Muscle layer of duodenum (tissue), 2 donors: Measurements from ENCODE around the gene PTPRD.

Experiments
- H3K27ac ChIP-seq: one replicate; pipeline ENCODE4 v1.7.0; 2013; ENCODE audit warnings: mild to moderate bottlenecking, low read length
- H3K27me3 ChIP-seq: one replicate; pipeline ENCODE4 v1.7.0; 2013; ENCODE audit warnings: low read depth, mild to moderate bottlenecking, control low read depth, low read length
- H3K36me3 ChIP-seq, 2 donors: one replicate each; pipeline ENCODE4 v1.7.0; 2013; ENCODE audit warnings: low read length in 2 of 2, control low read depth in 1 of 2, mild to moderate bottlenecking in 1 of 2; ENCODE audit not compliant: insufficient read depth in 2 of 2, control insufficient read depth in 1 of 2
- H3K4me1 ChIP-seq, 2 donors: one replicate each; pipeline ENCODE4 v1.7.0; 2013; ENCODE audit warnings: low read length in 2 of 2, mild to moderate bottlenecking in 2 of 2, control low read depth in 1 of 2, moderate library complexity in 1 of 2; ENCODE audit not compliant: insufficient read depth in 2 of 2, control insufficient read depth in 1 of 2
- H3K4me3 ChIP-seq, 2 donors: one replicate each; pipeline ENCODE4 v1.7.0; 2013; ENCODE audit warnings: low read length in 2 of 2, low read depth in 1 of 2, mild to moderate bottlenecking in 1 of 2
- H3K9me3 ChIP-seq, 2 donors: one replicate each; pipeline ENCODE4 v1.7.0; 2013; ENCODE audit warnings: low read length in 2 of 2, control low read depth in 1 of 2, mild to moderate bottlenecking in 1 of 2; ENCODE audit not compliant: control insufficient read depth in 1 of 2
- donor health status: healthy.

The PTPRD gene

DNA sequence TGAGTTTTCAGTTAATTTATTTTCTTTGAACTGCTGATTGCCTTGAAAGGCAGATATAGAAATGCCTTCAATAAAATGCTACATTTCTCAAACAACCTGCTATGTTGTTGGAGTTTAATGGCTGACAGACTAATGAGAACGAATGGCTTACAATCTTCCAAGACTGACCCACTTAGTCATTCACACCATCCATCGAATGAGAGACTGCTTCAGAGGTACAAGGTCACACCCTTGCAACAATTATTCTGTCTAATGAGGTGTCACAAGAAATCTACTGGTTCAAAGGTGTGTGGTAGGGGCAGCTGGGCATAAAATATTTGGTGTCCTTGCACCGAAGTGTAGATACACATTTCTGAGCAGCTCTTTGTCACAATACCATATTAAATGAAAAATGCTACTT lies 18.3 kb downstream of the PTPRD start:
- H3K27ac ChIP-seq, result no peak overlapping the region

DNA sequence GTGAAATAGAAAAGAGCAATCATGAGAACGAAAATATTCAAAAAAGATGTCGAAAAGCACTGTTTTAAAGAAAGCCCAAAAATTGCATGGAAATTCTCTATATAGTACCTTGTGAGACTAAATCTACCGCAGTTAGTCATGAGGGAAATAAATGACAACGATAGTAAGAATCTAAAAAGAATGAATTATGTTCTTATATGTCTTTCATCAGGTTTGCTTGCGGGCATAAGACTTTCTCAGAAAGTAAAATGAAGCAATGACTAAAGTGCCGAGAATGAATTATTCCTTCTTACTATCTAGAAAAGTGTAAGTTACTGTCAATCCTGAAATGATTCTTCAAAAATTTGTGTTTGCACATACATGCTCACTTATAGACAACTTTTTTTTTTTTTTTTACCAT lies 26.4 kb downstream of the PTPRD start:
- Histone ChIP-seq H3K4me1 (no peaks in the 10 kb centered on the region), H3K4me3 (no peak overlapping the region), H3K9me3 (no peaks in the 10 kb centered on the region), H3K27ac (no peak overlapping the region), H3K27me3 (no peaks in the 10 kb centered on the region), H3K36me3 (no peaks in the 10 kb centered on the region)

More for the DNA sequence above, 18.3 kb downstream of the PTPRD start:
- Histone ChIP-seq H3K9me3 (peaks cover 0 to 6% of the 10 kb centered on the region in 2 donors), H3K4me3 (no peak overlapping the region), H3K36me3 (no peaks in the 10 kb centered on the region), H3K27me3 (no peaks in the 10 kb centered on the region), H3K4me1 (no peaks in the 10 kb centered on the region)

DNA sequence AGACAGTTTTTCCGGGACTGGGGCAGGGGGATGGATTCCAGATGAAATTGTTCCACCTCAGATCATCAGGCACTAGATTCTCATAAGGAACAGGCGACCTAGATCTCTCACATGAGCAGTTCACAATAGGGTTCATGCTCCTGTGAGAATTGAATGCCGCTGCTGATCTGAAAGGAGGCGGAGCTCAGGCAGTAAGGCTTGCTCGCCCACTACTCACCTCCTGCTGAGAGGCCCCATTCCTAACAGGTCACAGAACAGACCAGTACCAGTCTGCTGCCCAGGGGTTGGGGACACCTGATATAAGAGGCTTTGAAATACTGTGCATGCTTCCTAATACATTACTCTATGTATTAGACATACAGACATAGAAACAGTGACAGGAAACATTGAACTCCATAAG lies 41.1 kb downstream of the PTPRD start:
- H3K4me3 ChIP-seq, result no peak overlapping the region
- peaks cover 0 to 3% of the 10 kb centered on the region in 2 donors for H3K9me3 ChIP-seq
- no peaks in the 10 kb centered on the region for H3K36me3 ChIP-seq
- no peak overlapping the region for H3K27ac ChIP-seq
- no peaks in the 10 kb centered on the region for H3K27me3 ChIP-seq
- H3K4me1 ChIP-seq, result no peaks in the 10 kb centered on the region

DNA sequence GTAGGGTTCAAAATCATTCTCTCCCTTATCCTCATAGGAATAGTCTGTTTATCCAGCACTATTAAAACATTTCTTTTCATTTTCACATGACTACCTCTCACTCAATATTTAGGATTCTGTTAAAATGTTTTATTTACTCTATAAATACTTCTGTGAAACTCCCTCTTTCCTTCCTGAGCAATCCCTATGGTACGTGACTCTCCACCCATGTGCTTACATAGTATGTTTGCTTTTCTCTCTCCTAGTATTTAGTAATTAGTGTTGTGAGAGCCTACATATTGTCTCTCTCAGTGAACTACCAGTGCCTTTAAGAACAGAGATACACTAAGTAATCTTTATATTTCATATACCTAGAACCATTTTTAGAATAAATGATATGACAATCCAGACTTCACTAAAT lies 46.0 kb downstream of the PTPRD start:
- peaks cover 0 to 3% of the 10 kb centered on the region in 2 donors for H3K9me3 ChIP-seq
- H3K4me3 ChIP-seq, result no peak overlapping the region
- H3K27me3 ChIP-seq, result no peaks in the 10 kb centered on the region
- H3K4me1 ChIP-seq, result no peaks in the 10 kb centered on the region
- no peak overlapping the region for H3K27ac ChIP-seq
- H3K36me3 ChIP-seq, result no peaks in the 10 kb centered on the region

DNA sequence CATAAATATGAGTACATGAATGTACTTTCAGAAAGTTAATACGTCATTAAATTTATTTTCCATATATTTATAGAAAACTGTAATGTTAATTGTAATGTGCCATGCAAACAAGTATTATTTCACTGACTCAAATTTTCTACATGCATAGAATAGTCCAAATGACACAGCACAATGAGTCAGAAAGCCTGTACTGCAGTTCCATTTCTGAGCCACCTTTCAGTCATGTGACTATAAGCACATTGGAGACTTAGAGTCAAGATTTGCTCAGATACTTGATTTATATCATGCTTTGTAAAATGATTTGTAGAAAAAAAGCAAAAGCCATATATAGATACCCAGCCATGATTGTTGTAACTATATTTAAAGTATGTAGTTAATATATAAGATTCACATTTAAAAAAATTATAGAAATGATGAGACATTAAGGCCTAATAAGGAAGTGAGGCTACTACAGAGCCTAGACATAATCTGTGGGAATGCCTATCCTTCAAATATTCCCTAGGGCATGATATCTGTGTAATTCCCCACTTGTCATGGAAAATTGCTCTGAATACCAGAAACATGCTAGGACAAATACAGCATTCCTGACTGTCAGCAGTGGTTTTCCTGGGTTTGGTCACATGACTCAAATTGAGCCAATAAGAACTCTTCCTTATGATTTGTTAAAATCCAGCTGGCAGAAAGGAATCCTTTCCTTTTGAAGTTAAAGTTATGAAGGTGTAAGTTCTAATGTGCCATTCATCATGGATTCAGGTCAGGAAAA lies 50.0 kb downstream of the PTPRD start:
- H3K4me3 ChIP-seq, result no peak overlapping the region
- H3K27ac ChIP-seq, result no peak overlapping the region
- no peaks in the 10 kb centered on the region for H3K9me3 ChIP-seq
- H3K27me3 ChIP-seq, result no peaks in the 10 kb centered on the region
- H3K4me1 ChIP-seq, result no peaks in the 10 kb centered on the region
- H3K36me3 ChIP-seq, result no peaks in the 10 kb centered on the region

DNA sequence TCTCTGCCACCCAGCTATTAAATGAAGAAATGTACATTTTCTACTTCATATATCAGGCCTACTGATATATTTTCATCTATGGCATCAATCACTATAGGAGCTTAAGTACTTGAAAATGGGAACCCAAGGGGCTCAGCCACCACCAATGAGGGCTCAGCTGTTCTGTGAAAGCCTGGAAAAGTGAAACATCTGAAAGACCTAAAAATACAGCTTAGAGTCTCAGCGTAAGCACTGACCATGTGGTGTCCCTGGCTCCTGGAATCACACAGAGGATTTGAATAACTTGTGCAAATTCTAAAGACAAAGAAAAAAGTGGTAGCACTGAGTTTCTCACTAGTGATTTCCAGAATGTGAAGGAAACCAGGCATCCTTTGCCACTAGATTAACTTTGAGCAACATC lies 64.5 kb downstream of the PTPRD start:
- Histone ChIP-seq H3K4me1 (no peaks in the 10 kb centered on the region), H3K4me3 (no peak overlapping the region), H3K27ac (no peak overlapping the region), H3K36me3 (no peaks in the 10 kb centered on the region), H3K9me3 (no peaks in the 10 kb centered on the region), H3K27me3 (no peaks in the 10 kb centered on the region)

DNA sequence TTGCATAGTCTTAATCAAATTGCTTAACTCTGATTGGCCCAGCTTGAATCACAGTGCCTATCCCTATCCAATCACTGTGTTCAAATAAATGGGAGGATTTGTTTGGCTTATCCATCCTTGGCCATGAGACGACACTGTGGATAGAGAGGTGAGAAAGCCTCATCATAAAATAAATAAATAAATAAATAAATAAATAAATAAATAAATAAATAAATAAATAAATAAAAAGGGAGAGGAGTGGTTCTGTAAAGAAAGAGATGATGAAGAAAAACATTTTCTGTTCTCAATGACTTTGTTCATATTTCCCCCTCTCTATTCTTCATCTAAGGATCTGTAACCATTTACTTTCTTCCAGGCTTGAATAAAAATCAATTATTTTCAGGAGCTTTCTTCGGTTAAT lies 74.7 kb downstream of the PTPRD start:
- no peaks in the 10 kb centered on the region for H3K36me3 ChIP-seq
- H3K27me3 ChIP-seq, result no peaks in the 10 kb centered on the region
- no peaks in the 10 kb centered on the region for H3K4me1 ChIP-seq
- H3K9me3 ChIP-seq, result no peaks in the 10 kb centered on the region
- H3K27ac ChIP-seq, result no peak overlapping the region
- no peak overlapping the region for H3K4me3 ChIP-seq

DNA sequence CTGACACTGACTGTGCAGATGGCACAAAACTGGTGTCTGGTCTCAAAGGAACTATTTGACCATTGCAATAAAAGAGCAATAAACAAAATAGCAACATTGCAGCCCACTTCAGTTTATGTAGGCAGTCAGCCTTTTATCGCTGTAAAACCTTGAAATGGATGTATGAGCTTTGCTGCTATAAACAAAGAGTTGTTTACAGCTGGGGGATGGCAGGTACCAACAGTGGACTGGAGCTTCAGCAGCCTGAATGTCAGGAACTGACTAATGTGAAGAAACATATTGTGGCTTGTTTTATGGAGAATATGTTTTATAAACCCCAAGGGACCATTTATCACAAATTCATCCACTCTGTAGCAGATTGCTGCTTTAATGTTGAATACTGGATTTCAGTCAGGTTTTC lies 78.0 kb downstream of the PTPRD start:
- Histone ChIP-seq H3K4me1 (no peaks in the 10 kb centered on the region), H3K9me3 (no peaks in the 10 kb centered on the region), H3K4me3 (no peak overlapping the region), H3K27me3 (no peaks in the 10 kb centered on the region), H3K36me3 (no peaks in the 10 kb centered on the region), H3K27ac (no peak overlapping the region)

DNA sequence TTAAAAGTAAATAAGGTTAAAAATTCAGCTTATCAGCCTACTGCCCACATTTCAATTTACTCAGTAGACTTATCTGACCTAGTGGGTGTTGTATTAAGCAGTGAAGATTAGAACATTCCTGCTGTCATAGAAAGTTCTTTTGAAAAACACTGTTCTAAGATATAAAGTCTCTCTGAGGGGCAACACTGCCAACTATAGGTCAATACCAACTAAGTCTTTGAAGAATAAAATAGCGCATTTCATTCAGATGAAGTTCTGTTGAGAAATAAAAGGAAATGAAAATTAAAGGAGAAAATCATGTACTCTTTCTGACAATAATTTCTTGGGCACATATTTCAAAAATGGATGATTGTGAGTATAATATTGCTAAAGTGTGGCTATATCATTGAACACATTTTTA lies 86.8 kb downstream of the PTPRD start:
- no peak overlapping the region for H3K27ac ChIP-seq
- no peaks in the 10 kb centered on the region for H3K9me3 ChIP-seq
- no peaks in the 10 kb centered on the region for H3K4me1 ChIP-seq

DNA sequence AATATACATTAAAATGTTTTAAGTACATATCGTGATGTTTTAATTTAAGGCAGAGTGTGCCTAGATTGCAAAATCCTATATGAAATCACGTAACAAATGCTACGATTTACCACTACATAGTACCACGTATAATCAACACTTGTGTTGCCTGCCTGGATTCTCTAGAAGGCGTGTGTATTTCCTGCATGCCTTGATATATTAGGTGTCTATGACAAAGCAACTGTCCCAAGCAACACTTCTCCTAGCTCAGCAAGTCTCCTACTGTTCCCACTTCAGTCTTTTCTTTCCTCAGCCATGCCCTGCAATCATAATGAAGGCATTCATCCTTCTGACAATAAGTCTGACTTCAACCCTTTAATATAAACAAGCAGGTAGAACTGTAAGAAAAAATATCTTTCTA lies 89.6 kb downstream of the PTPRD start:
- H3K27ac ChIP-seq, result no peak overlapping the region
- no peaks in the 10 kb centered on the region for H3K36me3 ChIP-seq
- H3K4me3 ChIP-seq, result no peak overlapping the region
- no peaks in the 10 kb centered on the region for H3K4me1 ChIP-seq
- H3K27me3 ChIP-seq, result no peaks in the 10 kb centered on the region
- no peaks in the 10 kb centered on the region for H3K9me3 ChIP-seq

More for the DNA sequence above, 86.8 kb downstream of the PTPRD start:
- H3K27me3 ChIP-seq, result no peaks in the 10 kb centered on the region
- H3K36me3 ChIP-seq, result no peaks in the 10 kb centered on the region
- no peak overlapping the region for H3K4me3 ChIP-seq

DNA sequence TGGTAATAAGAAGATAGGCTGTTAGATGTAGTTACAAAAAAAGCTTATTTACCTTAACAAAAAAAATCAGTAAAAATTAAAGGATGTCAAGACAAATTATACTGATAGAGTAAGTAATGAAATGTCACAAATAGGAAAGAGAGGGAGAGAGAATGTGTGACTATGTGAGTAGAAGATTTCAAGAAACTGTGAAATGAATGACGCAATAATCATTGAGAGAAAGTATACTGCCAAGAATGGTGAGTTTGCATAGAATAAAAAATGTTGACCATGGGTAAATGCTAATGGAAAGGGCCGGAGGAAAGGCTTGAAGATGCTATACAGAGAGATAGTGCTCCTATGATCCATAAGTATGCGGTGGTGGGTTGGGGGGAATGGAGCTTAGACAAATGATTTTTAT lies 100.7 kb downstream of the PTPRD start:
- Histone ChIP-seq H3K4me1 (no peaks in the 10 kb centered on the region), H3K27me3 (no peaks in the 10 kb centered on the region), H3K36me3 (no peaks in the 10 kb centered on the region), H3K4me3 (no peak overlapping the region), H3K27ac (no peak overlapping the region), H3K9me3 (peaks cover 2 to 4% of the 10 kb centered on the region in 2 donors)

DNA sequence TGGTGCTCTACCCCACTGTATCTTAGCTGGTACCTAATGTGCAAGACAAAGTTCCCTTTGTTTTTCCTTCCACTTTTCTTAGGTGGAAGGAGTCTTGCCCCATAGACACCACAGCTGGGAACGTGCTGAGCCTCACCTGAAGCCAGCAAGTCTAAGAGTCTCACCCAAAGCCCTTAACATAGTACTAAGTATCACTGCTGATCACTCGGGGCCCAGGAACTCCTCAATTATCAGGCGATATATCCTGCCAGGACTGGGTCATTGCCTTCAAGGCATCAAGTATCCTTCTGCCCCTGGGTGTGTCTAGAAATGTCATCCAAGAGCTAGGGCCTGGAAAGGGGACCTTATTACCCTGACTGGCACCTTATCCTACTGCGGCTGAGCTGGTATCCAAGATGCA lies 123.9 kb downstream of the PTPRD start:
- no peaks in the 10 kb centered on the region for H3K4me1 ChIP-seq
- H3K27ac ChIP-seq, result no peak overlapping the region
- H3K36me3 ChIP-seq, result no peaks in the 10 kb centered on the region
- H3K4me3 ChIP-seq, result no peak overlapping the region
- H3K9me3 ChIP-seq, result peaks cover 0 to 12% of the 10 kb centered on the region in 2 donors
- no peaks in the 10 kb centered on the region for H3K27me3 ChIP-seq
